Activated CD4-positive, CD25-positive, alpha-beta regulatory T cell treated with anti-CD3 and anti-CD28 coated beads, Interleukin-2, amount 50 U/mL, for 72 hours (primary cell): ENCODE results near the gene PTGIS.

Experiments used
- DNase-seq: peaks from one replicate; pipeline ENCODE4 v3.0.0; 2021

The PTGIS gene

DNA sequence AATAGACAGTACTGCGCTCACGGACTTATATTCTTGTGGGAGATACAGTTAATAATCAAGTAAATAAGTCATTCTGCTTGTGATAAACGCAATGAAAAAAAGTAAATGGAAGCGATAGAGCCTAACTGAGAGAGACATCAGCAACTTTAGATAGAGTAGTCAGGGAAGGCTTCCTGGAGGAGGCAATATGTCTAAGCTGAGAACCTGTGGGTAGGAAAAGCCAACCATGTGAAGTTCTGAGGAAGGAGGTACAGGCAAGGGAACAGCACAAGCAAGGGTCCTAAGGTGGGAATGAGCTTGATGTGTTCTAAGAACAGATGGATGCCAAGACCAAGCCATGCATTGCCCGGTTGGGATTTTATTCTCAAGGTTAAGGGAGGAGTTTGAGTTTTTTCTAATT, 78.2 kb downstream of the PTGIS start:
- no peak for DNase-seq

DNA sequence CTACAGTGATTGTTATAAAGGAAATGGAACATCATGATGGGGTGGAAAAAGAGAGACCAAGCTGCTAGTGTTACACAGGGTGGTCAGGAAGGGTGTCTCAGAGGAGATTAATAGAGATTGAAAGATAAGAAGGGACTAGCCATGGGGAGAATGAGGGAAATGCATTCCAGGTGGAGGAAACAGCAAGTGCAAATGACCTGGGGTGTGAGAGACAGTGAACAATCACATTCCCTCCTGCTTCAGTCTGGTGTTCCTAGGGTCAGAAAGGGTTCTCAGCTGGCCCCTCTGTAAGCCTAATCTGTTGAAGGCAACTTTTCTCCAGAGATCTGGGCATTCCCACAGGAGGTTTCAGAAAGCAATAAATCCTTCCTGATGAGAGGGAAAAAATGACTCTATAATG, 81.9 kb downstream of the PTGIS start:
- DNase-seq, result no peak

DNA sequence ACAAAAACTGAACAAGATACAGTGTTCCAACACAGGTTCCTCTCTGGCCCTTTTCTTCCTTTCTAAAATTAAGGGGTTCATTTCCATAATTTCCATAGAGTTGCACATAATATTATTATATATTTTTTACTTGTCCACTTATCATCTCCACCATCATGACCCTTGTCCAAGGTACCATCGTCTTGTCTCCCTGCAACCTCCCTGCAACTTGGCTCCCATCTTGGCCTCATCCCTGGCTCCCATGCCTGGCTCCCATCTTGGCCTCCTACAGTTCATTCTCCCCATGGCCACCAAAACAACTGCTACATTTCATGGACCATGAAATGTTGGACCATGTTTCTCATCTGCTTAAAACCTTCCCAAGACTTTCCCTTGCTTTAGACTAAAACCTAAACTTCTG, 82.4 kb downstream of the PTGIS start:
- no peak for DNase-seq

DNA sequence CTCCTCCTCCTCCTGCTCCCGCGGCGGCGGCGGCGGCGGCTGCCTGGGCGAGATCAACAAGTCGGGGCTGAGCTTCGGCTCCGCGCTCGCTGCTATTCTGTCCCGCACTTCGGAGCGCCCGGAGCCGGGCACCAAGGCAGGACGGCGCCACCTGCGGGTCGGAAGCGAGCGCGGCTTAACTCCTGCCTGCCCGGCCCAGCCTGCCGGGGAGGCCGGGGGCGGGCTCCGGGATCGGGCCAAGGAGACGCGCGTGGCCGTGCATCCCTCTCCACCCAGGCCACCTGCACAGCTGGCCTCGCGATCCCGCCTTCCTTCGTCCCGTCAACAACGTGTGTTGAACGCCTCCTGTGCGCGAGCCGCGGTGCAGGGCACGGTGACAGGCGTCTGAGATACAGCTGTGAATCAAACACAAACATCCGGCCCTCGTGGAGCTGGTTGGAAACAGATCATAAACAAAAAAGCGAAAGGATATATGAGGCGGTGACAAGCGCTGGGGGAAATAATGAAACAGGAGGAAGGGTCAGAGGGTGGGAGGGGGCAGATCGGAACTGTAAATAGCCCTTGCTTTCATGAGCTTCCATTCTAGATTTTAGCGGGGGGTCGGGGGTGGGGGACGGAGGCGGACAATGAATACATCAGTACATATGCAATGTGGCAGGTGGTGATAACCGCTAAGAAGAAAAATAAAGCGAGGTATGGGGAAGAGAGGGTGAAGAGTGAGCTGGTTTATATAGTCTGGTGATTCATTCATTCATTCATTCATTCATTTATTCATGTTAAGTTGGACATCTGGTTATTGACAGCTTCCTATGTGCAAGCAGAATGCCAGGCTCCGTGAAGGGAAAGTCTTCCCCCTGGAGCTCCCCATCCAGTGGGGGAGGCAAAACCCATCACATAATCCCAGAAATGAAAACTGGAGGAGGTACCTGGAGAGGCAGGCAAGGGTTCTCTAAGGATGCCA, 83.5 kb downstream of the PTGIS start:
- DNase-seq, result peak; percentile 68

DNA sequence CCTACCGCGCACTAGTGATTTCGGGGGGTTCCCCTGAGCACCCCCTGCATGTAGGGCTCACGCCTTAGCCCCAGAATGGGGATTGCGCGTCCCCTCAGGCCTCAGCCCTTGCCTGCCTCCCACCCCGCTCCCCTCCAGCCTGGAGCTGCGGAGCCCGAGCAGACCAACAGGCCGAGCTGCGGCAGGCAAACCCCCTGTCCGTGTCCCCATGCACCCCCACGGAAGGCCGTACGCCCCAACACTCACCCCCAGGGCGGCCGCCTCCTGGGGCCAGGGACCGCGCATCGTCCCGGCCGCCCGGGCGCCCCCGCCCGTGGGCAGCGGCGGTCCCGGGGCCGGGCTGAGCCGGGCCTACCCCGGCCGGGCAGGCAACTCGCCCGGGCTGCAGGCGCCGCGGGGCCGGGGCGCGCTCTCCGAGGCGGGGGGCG, 84.2 kb downstream of the PTGIS start:
- DNase-seq, result no peak

DNA sequence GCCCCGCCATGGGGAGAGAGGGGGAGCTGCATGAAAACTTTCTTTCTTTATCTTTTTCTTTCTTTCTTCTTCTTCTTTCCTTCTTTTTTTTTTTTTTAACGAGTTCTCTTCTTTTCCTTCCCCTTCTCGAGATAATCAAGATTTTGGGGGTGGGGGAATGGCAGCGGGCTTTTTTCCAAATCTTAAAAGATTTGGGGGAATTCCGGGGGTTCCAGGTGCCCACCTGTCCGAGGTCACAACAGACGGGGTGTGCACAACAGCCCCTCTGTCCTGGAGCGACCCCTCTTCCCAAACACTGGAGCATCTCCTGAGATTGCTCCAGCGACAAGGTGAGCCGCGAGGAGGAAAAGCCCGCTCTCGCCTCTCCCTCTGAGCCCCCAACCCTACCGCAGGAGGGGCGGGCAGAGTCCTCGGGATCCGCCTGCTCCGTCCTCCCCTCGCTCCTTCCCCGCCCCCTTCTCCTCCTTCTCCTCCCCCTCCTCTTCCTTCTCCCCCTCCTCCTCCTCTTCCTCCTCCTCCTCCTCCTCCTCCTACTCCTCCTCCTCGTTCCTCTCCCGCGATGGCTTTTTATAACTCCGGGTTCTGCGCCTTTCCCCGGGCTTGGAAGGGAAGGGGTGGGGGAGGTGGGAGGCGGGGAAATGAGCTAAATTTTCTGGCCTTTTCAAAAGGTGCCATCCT, 84.8 kb downstream of the PTGIS start:
- no peak for DNase-seq

DNA sequence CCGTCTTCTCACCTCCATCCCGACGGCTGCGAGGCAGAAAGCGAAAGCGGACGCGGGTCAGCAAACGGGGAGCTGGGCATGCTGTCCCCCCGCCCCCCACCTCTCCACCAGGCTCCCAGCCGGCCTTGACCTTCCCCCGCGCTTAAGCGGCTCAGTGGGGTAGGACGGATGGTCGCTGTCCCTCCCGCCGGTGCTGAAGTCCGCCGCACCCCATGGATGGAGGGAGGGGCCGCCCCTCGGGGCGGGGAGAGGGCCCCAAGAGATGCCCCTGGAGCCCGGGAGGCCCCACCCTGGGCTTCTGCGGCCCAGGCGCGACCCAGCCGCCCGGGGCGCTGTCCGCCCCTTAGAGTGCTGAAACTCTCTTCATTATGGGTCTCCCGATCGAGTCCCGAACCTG, 85.3 kb downstream of the PTGIS start, which contains the start of gene KCNB1:
Gene KCNB1, minus strand, starts transcription at position 48 of the 397 bp plus-strand sequence. CDS start 188 bp downstream, outside the sequence.
- peak; percentile 42 for DNase-seq

DNA sequence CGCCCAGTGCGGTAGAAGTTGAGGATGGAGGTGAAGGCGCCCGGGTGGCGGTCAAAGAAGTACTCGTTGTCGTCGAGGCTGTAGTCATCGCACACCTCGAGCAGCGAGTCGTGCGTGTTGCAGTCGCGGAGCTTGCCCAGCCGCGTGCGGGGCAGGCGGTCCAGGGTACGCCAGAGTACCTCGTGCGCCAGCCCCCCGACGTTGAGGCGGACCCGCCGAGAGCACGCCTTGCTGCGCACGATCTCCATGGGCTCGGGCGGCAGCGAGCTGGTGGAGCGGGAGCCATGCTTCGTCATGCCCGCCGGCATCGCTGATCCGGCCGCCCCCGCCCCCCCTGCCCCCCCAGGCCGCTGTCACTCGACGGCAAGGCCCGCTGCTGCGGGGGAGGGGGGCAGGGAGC, 85.8 kb downstream of the PTGIS start:
- no peak for DNase-seq

DNA sequence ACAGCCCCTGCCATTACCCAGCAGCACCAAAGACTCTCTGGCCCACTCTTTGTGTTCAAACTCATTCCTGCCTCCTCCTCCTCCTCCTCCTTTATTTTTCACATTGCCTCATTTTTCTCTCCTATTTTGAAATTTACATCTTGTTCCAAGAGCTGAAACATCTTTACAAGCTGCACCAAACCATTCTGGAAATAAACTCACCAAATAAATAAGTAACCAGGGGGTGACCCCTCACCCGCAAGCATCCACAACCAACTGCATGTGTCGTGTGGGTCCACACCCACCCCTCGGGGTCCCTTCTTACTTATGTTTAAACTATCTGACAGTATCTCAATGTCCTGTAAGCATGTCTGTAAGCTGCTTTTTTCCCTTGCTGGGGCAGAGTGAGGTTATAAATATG, 86.8 kb downstream of the PTGIS start:
- DNase-seq, result no peak

DNA sequence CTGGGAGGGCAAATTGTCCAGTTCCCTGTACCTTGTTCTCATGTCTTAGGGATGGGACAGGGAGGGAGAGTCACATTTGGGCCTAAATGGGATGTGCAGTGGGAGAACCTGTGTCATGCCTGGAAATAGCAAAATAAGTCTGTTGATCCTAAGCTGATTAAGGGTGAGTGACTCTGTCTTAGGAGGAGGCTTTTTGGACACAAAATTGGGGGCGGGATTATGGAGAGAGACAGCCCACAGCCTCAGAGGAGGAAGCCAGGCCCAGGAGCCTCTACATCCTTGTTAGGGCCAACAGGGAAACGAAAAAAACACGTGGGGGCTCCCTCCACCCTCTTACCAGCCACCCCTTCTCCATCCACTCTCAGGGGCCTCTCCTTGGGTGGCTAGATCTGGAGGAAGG, 87.7 kb downstream of the PTGIS start:
- DNase-seq, result no peak

DNA sequence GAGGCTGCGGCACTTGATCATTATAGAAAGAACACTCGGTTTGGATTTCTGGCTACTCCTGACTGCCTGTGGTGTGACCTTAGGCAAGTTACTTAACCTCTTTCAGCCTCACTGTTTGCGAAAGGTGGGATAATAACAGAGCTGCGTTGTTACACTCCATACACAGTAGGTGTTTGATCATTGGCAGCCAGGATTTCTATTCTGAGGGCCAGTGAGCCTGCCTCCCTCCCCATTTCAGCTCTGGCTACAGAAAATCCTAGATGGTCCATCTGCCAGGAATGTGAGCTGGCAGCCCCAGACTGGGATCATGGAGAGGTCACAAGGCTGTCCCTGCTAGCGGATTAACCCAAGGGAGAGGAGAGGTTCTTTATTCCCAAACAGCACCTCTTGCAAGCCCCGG, 88.2 kb downstream of the PTGIS start:
- no peak for DNase-seq

DNA sequence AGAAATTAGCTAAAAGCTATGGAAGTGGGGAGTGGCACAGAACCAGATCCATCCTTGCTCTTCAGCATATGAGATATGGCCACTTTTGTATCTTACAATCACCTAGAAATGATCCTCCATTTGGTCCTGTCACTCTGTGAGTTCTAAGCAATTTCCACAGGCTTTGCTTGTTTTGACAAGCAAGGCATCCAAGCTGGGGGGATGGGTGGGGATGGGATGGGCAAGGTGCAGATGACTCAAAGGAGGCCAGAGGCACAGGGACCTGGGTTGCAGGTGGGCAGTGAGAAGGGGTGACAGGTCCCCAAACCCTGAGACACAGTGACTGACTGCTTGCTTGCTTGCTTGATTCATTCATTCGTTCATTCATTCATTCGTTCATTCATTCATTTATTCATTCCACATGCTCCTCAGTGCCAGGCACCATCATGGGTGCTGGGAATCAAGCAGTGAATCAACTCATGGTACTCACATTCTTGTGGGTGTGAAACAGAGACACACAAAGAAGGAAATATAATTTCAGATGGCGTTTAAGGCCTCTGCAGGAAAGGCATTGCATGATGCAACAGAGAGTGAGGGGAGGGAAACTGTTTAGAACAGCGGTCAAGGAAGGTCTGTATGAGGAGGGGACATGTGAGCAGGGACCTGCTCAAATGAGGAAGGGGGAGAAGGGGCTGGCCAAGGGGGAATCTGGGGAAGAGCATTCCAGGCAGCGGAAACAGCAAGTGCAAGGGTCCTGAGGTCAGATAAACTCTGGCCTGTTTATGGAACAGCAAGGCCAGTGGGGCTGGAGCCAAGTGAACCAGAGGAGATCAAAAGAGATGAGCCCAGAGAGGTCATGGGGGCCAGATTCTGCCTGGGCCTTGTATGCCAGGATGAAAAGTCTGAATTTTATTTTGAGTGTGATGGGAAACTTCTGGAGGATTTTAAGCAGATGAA, 88.9 kb downstream of the PTGIS start:
- no peak for DNase-seq

DNA sequence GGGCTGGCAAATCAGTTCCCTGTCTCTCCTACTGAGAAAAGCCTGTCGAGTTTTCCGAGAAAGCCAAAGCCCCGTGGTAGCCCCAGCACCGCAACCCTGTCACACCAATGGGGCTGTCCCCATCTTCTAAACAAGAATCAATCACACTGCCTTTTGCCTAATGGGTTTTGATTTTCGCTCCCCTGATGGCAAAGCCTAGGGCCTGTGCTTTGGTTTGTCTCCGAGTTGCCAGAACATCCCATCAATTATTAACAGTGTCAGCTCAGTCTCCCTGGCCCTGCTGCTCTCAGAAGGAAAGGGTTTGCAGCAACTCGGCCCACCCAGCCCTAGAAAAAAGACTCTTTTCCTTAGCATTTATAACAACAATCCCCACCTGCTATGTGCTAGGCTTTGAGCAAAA, 89.7 kb downstream of the PTGIS start:
- DNase-seq, result no peak

DNA sequence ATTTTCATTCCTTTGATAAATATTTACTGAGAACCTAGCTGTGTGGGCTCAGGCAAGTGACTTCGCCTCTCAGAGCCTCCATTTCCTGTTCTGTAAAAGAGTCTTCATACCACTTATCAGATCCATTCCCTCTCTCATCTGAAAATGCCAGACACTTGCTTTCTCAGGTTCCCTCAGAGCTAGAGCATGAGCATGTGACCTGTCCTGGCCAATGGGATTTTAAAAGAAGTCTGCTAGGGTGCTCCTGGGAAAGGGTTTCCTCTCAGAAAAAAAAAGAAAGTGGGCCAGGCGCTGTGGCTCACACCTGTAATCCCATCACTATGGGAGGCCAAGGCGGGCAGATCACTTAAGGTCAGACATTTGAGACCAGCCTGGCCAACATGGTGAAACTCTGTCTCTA, 90.7 kb downstream of the PTGIS start:
- DNase-seq, result no peak

DNA sequence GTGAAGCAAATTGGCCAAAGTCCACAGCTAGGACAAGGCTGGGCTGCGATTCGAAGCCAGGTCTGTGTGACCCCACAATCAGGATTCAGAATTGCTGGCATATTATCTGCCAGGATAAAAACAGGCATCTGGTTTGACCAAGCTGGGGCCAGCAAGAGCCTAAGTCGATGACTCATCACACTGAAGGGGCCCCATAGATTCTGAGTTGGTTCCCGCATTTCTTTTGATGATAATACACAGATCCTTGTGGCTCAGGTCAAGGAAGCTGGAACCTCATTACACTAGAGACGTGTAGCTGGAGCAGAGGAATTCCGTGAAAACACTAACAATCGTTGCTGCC, 92.0 kb downstream of the PTGIS start:
- DNase-seq, result no peak

DNA sequence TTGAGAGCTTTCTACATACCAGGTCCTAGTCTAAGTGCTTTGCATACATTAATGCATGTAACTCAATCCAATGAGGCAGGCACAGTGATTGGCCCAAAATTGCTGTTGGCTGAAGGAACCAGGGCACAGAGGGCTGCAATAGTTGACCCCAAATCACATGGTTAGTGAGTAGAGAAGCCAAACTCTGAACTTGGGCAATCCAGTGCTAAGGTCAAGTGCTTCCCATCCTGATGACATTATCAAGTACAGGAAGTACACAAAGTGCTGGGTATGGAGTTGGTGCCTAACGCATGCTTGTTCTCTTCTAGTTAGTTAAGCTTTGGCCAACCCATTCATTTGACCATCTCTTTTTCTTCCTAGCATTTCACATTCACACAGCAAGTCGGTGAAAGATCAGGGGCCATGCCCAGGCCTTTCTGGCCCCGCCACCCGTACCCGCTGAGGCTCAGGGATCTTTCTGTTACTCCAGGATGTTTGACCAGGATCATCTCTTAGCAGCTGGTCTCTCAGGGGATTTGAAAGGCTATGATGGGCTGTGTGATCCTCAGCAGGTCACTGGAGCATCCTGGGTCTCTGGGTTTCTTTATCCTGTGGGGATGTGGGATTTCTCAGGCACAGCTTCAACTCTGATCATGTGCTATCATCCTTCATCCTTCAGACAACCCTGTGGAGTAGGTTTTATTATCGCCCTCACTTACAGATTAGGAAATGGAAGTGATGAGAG, 92.5 kb downstream of the PTGIS start:
- DNase-seq, result no peak

DNA sequence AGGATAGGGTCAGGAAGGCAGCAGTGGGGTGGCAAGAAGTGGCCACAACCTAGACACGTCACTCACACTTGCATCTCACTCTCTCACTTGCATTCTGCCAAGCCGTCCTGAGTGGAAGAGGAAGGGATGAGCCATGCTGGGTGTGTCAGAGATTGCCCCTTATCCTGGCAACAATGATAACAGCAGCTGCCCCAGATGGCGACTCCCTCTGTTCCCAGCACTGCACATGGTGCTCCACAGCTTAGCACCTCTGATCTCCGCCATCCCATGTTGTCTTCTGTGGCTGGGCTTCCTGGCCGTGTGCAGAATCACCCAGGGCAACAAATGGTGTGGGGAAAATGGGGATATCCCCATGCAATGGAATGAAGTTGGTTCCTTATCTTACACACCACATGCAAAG, 96.5 kb downstream of the PTGIS start:
- DNase-seq, result no peak

DNA sequence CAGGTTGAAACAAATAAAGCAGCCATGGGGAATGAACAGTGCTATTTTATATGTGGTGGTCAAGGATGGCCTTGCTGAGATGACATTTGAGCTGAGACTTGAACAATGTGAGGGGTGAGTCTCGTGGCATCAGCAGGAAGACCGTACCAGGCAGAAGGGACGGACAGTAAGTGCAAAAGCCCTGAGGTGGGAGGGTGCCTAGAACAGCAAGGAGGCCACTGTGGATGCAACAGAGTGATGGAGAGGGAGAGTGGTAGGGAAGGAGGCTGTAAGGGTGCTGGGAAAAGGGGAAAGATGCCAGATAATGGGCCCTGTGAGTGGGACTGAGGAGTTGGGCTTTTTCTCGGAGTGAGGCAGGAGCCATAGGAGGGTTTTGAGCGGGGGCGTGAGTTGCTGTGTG, 97.0 kb downstream of the PTGIS start:
- no peak for DNase-seq

DNA sequence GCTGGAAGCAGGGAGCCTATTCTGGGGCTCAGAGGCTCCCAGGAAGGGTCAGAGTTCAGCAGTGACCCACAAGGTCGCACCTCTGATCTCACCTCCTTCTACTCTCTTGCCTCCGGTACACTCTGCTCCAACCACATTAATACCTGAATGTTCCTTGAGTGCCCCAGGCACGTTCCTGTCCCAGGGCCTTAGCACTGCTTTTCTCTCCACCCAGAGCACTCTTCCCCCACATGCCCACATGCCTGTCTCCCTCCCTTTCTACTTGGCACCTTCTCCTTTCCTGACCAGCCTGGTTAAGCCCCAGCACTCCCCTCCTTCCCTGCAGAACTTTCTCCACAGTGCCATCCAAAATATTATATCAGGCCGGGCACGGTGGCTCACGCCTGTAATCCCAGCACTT, 98.9 kb downstream of the PTGIS start:
- no peak for DNase-seq

DNA sequence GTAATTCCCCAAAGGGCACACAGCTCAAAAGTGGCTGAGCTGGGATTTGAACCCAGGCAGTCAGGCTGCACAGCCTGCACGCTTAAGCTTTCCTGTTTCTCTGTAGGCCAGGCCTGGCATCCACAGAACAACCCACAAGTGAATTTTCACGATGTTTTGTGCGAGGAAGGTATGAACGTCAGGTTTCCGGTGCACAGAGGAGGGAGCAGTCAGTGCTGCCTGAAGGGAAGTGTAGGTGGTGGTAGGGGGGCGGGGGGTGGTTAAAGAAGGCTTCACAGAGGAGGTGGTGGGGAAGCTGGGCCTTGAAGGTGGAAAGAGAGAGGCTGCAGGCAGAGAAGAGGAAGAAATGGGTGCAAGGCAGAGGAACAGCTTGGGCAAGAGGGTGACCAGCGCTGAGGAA, 99.5 kb downstream of the PTGIS start:
- DNase-seq, result no peak

DNA sequence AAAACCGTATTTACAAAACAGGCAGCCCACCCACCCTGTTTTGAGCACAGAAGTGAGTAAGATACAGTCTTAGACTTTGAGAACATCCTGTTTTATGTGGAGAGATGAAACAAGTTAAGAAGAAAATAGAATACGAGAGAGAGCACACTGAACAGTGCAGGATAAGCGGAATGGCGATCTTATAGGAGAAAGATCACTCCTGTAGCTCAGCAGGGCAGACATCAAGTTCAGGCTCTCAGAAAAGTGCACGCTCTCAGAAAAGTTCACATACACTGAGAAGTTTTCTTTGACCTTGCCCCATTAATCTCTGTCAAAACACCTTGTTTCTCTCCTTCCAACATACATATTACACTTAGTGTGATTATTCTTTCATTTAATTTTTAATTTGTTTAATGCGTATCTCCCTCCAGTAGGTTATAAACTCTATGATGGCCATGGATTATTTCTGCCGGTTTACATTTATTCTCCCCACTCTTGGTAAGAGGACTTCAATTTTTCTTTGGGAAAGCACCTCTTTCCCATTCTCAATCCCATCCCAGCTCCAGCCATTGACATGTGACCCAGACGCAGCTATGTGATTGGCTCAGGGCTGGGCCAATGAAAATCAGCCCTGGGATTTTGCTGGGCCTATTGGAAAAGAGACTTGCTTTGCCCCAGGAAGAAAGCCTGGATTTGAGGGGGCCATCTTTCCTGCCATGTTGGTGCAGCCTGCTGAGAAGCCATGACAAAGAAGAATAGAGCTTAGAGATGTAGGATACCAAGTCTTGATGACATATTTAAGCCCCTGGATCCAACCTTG, 101.6 kb downstream of the PTGIS start:
- no peak for DNase-seq

DNA sequence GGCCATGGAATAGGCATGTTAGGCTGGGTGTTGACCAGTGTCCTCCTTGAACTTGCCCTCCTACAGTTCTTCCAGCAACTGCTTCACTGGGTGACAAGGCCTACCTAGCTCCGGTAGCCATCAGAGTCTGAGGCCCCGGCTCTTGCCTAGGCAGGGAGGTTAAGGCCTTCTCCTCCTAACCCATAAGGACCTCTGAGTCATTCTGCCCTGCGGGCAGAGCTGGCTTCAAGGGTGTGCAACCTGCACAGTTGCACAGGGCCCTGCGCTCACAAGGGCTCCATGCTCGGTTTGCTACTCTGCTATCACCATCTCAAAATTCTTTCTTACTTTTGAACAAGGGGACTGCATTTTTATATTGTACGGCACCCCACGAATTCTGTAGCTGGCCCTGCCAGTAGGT, 103.4 kb downstream of the PTGIS start:
- no peak for DNase-seq
